ENCODE data around the gene CARMIL3.
"Not testable (repeated sequence)": the region's sequence is repeated elsewhere in the genome, so short reads cannot be mapped to it uniquely, and the experiment has no call there.

The CARMIL3 gene

GRCh38 chr14:24040692-24041091 is 11.1 kb upstream of the CARMIL3 start:
- TF ChIP-seq CTCF (IDR thresholded peaks at IDR 0.05; ENCODE audit: insufficient read depth, low read length, missing control alignments), result no peak
- DNase-seq (ENCODE audit: low read depth, low spot score), result no peak
- POLR2A ChIA-PET, result no interaction called here
- no peak overlapping the region for H3K4me3 ChIP-seq (ENCODE audit: low read depth, low read length)
- CTCF ChIA-PET, result interaction anchor here (0.8 to 1.4 kb wide), 2 partner anchors 18 to 50 kb away, joined by 3 to 4 read pairs; no protein-coding TSS in a partner anchor

GRCh38 chr14:24042746-24043145 is 9.1 kb upstream of the CARMIL3 start:
- no peak overlapping the region for H3K4me3 ChIP-seq (ENCODE audit: low read depth, low read length)
- no peak for TF ChIP-seq CTCF (IDR thresholded peaks at IDR 0.05; ENCODE audit: insufficient read depth, low read length, missing control alignments)
- ChIA-PET POLR2A (no interaction called here), CTCF (interaction anchor here (0.9 to 1.6 kb wide), 4 partner anchors 9 to 18 kb away, joined by 5 to 6 read pairs (median 5); partner anchors contain the start of gene CARMIL3)
- no peak for DNase-seq (ENCODE audit: low read depth, low spot score)

- CTCF ChIA-PET, result interaction anchor here (0.9 kb wide), 1 partner anchor 11 kb away, joined by 3 read pairs; no protein-coding TSS in a partner anchor
- POLR2A ChIA-PET; DNase-seq (ENCODE audit: low read depth, low spot score); H3K4me3 ChIP-seq (ENCODE audit: low read depth, low read length): not testable (repeated sequence)
Observed at GRCh38 chr14:24049002-24049401, 2.8 kb upstream of the CARMIL3 start.

- not testable (repeated sequence) for H3K4me3 ChIP-seq (ENCODE audit: low read depth, low read length); DNase-seq (ENCODE audit: low read depth, low spot score)
- CTCF ChIA-PET, result interaction anchor here (1.0 to 3.6 kb wide), 6 partner anchors 8 to 40 kb away, joined by 3 to 43 read pairs (median 5); no protein-coding TSS in a partner anchor
- POLR2A ChIA-PET, result interaction anchor here (2.2 kb wide), 1 partner anchor 43 kb away, joined by 7 read pairs; the partner anchor contains the start of gene PCK2
Observed at GRCh38 chr14:24050753-24051152, 1.1 kb upstream of the CARMIL3 start.

GRCh38 chr14:24051176-24051788 is 527 bp upstream of the CARMIL3 start:
- ChIA-PET CTCF (interaction anchor here (0.8 to 3.6 kb wide), 9 partner anchors 9 to 245 kb away, joined by 3 to 43 read pairs (median 5); partner anchors contain the start of genes DCAF11, NRL and PCK2), POLR2A (interaction anchor here (0.7 to 2.2 kb wide), 2 partner anchors 42 to 380 kb away, joined by 3 to 7 read pairs; partner anchors contain the start of gene PCK2)
- TF ChIP-seq CTCF (IDR thresholded peaks at IDR 0.05; ENCODE audit: insufficient read depth, low read length, missing control alignments), result no peak
- DNase-seq (ENCODE audit: low read depth, low spot score), result no peak
- H3K4me3 ChIP-seq (ENCODE audit: low read depth, low read length), result peak overlapping the region; percentile 58

GRCh38 chr14:24052656-24053547 is 1.1 kb downstream of the CARMIL3 start:
- no peak for DNase-seq (ENCODE audit: low read depth, low spot score)
- no peak for TF ChIP-seq CTCF (IDR thresholded peaks at IDR 0.05; ENCODE audit: insufficient read depth, low read length, missing control alignments)
- ChIA-PET CTCF (interaction anchor here (0.8 to 14.5 kb wide), 11 partner anchors 8 to 244 kb away, joined by 3 to 536 read pairs (median 5); partner anchors contain the start of gene PCK2), POLR2A (interaction anchor here (1.0 to 2.2 kb wide), 2 partner anchors 41 kb away, joined by 3 to 7 read pairs; partner anchors contain the start of gene PCK2)
- no peak overlapping the region; the same call in 1 of the 2 replicates for H3K4me3 ChIP-seq (ENCODE audit: low read depth, low read length)

Data from AG04449 (cell line).